ENCODE measurements around the gene UBAC1.

The UBAC1 gene

DNA sequence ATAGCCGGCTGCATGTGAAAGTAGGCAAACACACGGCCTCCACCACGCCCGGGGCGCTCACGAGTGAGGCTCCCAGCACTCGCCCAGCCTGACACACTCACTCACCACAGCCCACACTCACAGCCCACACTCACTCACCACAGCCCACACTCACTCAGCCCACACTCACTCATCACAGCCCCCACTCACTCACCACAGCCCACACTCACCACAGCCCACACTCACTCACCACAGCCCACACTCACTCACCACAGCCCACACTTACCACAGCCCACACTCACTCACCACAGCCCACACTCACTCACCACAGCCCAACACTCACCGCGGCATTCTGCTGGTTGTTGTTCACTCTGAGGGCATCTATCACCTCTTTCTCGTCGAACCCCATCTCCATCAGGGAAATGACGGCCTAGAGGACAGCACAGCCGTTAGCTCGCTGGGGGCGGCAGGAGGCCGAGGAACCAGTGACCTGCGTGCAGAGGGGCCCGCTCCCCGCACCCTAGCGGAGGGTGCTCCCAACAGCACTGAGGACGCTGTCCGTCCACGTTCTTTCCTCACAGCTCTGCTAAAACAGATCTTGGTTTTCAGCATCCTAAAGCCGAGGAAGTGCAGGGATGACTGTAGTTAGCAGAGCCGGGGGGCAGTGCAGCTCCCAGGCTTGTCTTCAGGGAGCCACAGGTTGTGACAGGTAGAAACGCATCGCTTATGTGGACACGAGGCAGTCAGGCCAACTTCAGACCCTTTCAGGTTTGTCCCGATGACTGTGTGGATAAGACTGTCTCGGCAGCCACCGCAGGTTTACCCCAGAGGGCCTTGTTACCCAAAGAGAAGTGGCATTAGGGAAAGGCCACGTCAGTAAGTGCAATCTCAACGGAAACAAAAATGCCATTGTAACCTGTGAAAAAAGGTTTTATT is 21.6 kb downstream of the UBAC1 start:
- DNase-seq (ENCODE audit: low spot score): no peak

- DNase-seq (ENCODE audit: low spot score): no peak
Observed at GRCh38 chr9:135937521-135938489, 23.4 kb downstream of the UBAC1 start.

DNA sequence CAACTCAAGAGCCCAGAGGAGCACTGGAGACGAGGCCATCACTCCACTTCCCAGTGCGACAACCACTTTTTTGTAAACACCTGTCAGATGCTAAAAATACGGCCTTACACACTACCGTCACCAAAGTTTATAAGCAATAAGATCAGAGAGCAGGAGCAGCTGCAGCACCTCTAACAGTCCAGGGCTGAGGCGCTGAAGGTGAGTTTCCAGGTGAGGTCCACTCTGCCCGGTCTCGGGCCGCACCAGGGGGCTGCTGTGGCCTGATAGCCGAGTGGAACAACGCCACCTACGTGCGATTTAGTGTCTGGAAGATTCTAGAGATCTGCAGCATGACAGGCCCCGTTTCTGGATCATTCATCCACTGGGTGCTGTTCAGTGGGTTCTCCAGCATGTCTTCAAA is 28.1 kb downstream of the UBAC1 start:
- DNase-seq (ENCODE audit: low spot score): no peak

GRCh38 chr9:135932656-135933055 is 28.5 kb downstream of the UBAC1 start:
- no peak for DNase-seq (ENCODE audit: low spot score)

- DNase-seq (ENCODE audit: low spot score): no peak
Observed at GRCh38 chr9:135931349-135931820, 29.8 kb downstream of the UBAC1 start.

DNA sequence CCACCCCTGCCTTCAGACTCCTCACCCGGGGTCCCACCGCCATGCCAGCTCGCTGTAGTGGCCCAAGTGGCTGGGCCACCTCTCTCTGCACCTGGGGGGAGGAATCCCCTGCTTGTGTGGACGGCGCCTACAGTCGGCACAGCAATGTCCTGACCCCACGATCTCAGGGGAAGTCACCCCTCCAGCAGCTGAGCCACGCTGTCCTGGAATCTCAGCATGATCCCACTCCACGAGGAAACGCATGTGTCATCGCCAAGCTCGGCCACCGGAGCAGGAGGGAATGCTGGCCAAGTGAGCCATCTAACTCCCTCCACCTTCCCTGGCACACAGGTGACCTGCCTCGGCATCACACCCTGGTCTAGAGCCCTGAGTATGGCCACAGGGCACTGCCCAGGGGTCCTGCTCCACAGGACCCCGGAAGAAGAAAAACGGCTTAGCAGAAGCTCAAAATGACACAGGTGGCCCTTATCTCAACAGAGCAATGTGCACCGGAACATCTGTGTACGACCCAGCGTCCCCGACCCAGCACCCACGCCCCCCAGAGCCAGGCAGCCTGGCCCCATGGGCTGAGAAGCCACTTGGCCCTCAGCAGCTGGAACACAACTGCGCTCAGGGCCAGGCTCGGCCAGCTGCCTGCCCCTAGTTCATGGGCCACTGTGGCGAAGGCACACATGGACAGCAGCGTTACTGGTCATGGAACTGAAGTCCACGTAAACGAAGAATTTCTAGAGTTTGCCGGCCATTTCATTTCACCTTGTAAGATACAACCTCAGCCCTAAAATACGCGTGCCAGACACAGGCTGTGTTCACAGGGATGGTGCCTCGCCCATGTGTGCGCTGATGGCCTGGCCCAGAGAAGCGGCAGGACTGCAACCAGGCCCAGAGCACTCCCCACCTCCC is 30.5 kb downstream of the UBAC1 start:
- DNase-seq (ENCODE audit: low spot score): no peak

- DNase-seq (ENCODE audit: low spot score): no peak
Observed at GRCh38 chr9:135929656-135930445, 31.3 kb downstream of the UBAC1 start.

- no peak for DNase-seq (ENCODE audit: low spot score)
Observed at GRCh38 chr9:135928731-135929655, 32.2 kb downstream of the UBAC1 start.

DNA sequence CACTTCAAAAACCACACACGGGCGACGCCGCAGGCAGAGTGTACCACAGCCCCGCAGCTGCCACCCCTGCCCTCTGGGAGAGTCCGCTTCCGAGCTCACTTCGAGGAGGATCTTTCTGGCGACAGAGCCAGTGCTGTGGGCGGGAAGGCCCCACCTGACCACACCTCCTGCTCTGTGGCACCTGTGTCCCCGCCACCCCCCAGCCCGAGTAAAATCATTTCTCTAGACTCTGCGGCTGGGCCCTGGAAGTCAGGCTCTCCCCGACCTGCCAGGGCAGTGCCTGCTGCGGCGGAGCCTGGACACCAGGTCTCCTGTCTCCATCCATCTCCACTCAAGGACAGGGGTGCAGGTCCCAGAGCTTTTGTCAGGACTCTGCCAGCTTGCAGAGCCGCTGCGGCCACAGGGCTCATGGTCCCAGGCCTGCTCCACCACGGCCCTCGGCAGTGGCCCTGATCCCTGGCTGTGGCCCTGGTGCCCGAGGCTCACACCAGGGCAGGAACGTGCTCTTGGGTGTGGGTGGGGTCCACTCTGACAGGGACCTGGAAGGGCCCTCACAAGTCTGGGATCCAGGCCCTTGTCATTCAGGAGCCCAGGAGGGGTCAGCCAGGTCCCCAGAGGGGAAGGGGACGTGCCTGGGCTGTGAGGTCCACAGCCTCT is 33.0 kb downstream of the UBAC1 start:
- no peak for DNase-seq (ENCODE audit: low spot score)

GRCh38 chr9:135927195-135928013 is 33.8 kb downstream of the UBAC1 start:
- DNase-seq (ENCODE audit: low spot score): no peak

GRCh38 chr9:135926402-135927194 is 34.6 kb downstream of the UBAC1 start:
- DNase-seq (ENCODE audit: low spot score): no peak

DNA sequence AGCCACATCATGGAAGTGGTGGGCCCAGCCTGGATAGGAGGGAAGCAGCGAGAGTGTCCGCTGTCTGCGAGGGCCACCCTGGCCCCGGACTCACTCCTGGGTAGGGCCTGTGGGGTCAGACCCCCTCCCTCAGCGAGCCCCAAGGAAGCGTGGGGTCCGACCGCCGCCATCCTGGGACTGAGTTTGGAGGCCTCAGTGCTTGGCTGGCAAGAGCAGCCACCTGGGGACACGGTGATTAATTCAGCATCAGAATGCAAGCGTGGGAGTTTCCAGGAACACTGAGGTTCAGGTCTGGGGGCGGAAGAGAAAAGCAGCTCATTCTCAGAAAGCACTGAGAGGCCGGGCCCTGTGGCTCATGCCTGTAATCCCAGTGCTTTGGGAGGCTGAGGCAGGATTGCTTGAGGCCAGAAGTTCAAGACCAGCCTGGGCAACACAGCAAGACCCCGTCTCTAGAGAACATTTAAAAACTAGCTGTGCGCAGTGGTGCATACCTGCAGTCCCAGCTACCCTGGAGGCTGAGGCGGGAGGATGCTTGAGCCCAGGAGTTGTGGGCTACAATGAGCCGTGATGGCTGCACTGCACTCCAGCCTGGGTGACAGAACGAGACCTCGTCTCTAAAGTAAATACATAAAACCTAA is 35.6 kb downstream of the UBAC1 start:
- no peak for DNase-seq (ENCODE audit: low spot score)

DNA sequence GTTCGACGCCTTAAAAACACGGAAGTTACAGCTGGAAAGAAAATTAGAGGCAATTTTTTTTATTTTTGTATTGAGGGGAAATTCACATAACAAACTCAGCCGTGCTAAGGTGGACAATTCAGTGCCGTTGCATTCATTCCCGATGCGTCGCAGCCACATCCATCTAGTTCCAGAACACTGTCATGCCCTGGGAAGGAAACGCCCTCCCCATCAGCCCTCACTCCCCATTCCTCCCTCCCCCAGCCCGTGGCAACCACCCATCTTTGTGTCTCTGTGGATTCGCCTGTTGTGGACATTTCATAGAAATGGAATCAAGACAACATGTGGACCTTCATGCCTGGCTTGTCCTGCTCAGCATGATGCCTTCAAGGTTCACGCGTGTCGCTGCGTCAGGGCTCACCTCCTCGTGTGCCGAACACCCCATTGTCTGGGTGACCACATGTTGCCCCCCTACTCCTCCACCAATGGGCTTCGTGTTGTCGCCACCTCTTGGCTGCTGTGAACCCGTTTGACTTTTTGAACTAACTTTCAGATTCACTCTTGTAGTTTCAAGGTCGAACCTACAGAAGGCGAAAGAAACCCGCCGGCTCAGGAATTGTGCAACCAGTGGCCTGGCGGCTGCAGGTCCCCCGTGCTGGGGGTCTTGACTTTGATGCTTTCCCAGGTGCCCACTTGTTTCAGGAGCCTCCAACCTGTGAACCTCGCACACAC is 36.4 kb downstream of the UBAC1 start:
- DNase-seq (ENCODE audit: low spot score): no peak

- no peak for DNase-seq (ENCODE audit: low spot score)
Observed at GRCh38 chr9:135923508-135923907, 37.7 kb downstream of the UBAC1 start.

DNA sequence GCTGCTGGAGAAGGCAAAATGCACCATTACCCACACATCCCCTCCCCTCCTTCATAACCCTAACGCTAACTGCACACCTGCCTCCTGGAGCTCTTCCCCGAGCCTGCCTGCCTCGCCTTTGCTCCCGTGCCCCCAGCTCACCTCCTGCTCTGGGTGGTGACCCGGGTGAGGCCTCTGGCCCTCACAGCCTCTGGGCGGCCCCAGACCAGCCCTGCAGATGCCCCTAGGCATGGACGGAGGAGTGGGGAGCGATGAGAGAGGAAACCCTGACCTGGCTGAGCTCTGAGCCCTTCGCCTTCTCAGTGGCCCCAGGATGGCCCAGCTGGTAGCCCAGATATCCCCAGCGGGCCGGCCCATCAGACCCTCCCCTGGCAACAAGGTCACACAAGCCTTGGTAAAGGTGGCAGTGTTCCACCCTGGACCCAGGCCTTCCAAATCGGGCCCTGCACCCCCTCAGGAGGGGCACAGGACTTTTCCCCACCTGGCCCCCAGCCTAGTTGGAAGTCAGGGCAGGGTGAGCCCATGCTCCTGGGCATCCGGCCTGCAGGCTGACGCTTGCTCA is 39.3 kb downstream of the UBAC1 start:
- DNase-seq (ENCODE audit: low spot score): no peak
